Measurements from ENCODE around the gene RAB3GAP1.
"Not testable (repeated sequence)": the region's sequence is repeated elsewhere in the genome, so short reads cannot be mapped to it uniquely, and the experiment has no call there.

Gene RAB3GAP1

GRCh38 chr2:135099802-135100483 is 47.9 kb downstream of the RAB3GAP1 start:
- no peak for DNase-seq

- DNase-seq: no peak
These were observed 51.8 kb downstream of the RAB3GAP1 start for GRCh38 chr2:135103843-135104242.

DNA sequence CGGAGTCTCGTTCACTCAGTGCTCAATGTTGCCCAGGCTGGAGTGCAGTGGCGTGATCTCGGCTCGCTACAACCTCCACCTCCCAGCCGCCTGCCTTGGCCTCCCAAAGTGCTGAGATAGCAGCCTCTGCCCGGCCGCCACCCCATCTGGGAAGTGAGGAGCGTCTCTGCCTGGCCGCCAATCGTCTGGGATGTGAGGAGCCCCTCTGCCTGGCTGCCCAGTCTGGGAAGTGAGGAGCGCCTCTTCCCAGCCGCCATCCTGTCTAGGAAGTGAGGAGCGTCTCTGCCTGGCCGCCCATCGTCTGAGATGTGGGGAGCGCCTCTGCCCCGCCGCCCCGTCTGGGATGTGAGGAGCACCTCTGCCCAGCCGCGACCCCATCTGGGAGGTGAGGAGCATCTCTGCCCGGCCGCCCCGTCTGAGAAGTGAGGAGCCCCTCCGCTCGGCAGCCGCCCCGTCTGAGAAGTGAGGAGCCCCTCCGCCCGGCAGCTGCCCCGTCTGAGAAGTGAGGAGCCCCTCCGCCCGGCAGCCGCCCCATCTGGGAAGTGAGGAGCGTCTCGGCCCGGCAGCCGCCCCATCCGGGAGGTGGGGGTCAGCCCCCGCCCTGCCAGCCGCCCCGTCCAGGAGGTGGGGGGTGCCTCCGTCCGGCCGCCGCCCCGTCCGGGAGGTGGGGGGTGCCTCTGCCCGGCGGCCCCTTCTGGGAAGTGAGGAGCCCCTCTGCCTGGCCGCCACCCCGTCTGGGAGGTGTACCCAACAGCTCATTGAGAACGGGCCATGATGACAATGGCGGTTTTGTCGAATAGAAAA is 53.6 kb downstream of the RAB3GAP1 start:
- not testable (repeated sequence) for DNase-seq

- no peak for DNase-seq
These were observed 61.2 kb downstream of the RAB3GAP1 start for GRCh38 chr2:135113322-135113721.

DNA sequence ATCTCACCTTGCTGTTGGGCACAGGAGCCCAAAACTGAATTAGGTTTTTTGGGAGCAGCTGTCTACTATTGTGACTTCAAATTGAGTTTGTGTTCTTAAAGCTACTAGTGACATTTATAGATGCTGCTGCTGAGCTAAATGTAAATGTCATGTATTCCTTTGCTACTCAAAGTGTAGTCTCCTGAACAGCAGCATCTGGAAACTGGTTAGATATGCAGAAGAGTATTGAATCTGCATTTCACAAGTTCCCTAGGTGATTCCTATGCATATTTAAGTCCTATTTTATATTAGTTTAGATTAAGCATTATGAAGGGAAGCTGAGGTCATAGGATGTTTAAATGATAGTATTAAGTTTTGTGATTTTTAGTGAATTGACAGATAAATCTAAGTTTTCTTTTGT is 67.5 kb downstream of the RAB3GAP1 start:
- DNase-seq: no peak

GRCh38 chr2:135121016-135121657 is 69.0 kb downstream of the RAB3GAP1 start:
- no peak for DNase-seq

- DNase-seq: not testable (repeated sequence)
These were observed 69.6 kb downstream of the RAB3GAP1 start for GRCh38 chr2:135121658-135122039.

DNA sequence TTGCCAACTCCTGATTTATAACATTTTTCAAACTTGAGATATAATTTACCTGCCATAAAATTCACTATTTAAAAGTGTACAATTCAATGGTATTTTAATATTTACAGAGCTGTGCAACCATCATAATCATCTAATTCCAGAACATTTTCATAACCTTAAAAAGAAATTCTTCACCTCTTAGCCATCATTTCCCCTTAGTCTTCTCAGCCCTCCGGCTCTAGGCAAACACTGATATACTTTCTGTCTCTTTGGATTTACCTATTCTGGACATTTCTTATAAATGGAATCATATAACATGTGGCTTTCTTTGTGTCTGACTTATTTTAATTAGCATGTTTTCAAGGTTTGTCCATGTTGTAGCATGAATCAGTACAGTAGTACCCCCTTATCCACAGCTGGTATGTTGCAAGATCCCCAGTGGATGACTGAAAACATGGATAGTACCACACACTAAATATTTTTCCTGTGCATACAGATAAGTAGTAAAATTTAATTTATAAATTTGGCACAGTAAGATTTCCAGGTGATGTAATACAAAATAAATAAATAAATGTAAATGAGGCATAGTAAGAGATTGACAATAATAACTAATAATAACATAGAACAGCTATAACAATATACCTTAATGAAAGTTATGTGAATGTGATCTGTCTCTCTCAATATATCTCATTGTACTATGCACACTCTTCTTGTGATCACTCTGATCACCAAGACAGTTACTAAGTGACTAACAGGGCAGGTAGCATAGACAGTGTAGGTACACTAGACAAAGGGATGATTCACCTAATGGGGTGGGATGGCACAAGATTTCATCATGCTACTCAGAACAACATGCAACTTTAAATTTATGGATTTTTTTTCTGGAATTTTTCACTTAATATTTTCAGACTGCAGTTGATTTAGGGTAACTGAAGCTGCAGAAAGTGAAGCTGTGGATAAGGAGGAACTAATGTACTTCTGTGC is 73.1 kb downstream of the RAB3GAP1 start:
- peak in 5 of 56 donors; percentile 2 to 57 (median 13) for DNase-seq

DNA sequence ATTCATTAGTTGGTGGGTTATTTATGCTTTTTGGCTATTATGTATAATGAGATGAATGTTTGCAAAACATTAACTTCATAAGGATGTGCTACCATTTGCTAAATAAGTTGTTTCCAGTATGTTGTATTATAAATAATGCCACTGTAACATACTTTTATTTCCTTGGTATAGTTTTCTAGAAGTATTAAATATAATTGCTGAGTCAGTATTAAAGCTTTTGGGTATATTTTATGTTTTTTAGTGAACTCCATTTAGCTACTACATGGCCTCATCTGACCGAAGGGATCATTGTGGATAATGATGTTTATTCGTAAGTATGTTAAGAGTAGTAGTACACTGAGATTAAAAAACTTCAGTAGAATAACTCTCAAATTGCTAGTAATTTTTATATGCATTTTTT is 73.8 kb downstream of the RAB3GAP1 start:
- no peak for DNase-seq

- DNase-seq: no peak
These were observed 78.7 kb downstream of the RAB3GAP1 start for GRCh38 chr2:135130751-135131150.

- DNase-seq: no peak
These were observed 80.2 kb downstream of the RAB3GAP1 start for GRCh38 chr2:135132314-135132713.

DNA sequence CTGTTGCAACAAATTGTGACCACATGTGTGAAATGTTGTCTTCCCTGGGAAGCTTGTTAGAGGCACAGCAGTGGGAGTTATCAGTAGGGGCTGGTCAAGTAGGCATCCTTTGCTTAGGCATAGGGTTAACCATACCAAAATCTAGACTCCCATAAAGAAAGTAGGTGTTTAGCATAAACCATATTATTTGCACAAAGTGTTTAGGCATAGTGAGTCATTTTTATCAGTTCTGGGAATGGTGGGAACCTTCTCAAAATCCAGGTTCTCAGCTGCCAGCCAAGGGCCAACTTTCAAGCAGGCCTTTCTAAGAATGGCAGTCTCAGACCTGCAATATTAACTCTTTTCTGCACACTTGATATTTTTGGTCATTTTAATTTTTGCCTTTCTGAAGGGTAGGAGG is 88.5 kb downstream of the RAB3GAP1 start:
- DNase-seq: no peak

DNA sequence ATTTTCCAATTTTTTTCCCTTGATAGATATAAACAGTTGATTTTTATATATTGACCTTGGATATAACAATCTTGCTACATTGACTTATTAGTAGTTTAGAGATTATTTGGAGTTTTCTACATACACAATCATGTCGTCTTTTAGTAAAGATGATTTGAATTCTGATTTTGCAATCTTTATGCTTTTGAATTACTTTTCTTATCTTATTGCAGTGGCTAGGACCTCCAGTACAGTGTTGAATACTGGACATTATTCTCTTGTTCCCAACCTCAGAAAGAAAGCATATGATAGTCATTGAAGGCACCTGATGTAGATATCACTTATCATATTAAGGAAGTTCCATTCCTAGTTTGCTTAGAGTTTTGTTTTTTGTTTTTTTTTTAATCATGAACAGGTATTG is 90.2 kb downstream of the RAB3GAP1 start:
- DNase-seq: no peak

GRCh38 chr2:135144343-135144742 is 92.3 kb downstream of the RAB3GAP1 start:
- no peak for DNase-seq

DNA sequence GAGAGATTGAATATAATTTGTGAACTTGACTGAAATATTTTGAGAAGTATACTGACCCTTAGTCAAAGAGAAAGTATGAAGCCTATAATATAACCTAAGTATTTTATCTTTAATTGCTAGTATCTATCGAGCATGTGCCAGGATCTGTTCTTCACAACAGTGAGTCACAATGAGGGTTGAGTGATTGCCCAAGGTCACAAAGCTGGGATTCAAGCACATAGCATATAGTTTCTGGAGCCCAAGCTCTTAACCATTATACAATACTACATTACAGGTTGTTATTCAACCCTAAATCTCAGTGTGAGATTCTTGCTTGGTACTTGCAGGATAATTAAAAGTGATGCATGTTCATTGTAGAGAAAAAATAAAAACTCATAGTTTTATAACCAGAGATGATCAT is 97.2 kb downstream of the RAB3GAP1 start:
- DNase-seq: no peak

- DNase-seq: no peak
These were observed 98.6 kb downstream of the RAB3GAP1 start for GRCh38 chr2:135150725-135151124.

DNA sequence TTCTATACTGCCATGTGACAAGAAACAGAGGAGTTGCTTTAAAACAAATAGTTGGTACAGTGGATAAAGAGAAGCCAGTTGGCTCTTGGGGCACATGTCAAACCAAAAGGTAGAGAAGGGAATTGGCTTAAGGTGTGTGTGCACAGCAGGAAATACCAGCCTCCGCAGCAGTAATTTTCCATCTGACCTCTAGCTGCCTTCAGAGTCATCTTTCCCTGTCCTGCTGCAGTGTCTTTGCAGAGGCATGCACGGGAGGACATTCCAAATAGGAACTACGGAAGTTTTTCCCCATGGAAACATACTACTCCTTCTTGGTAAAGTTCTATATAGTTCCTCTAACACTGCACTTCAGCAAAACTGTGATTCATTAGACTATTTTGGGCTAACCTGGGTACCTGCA is 99.5 kb downstream of the RAB3GAP1 start:
- no peak for DNase-seq

DNA sequence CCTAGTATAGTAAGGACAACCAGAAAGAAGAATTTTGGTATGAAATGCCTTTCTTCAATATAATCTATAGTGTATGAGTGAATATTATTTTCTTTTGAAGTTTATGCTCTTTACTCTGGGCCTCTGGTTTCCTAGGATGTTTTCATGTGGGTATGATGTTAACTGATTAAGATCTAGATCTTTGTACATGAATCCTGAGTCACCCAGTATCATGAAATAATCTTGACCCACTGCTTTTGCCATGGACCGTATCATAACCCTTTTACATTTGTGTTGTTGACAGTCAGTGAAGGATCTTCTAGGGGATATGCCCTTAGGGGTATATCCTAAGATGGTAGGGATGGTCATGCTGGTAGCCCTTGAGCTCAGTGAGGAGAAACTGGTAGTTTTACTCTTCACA is 100.3 kb downstream of the RAB3GAP1 start:
- DNase-seq: no peak

DNA sequence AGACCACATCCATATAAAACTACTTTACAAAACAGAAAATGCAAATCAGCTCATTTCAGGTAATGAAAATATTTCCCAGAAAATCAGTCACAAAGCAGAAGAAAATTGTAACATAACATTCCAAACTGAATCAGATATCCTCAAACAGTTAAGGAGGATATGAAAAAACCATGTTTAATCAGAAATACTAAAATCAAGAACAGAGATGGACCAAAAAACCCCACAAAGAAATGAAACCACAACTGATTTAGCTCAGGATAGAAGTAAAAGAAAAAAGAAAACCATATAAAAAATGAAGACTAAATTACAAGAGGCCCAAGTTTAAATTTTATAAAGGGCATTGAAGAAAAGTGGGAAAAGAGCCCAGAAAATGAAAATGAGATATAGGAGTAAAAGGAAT is 102.9 kb downstream of the RAB3GAP1 start:
- DNase-seq: no peak

GRCh38 chr2:135157856-135158255 is 105.8 kb downstream of the RAB3GAP1 start:
- DNase-seq: no peak

- no peak for DNase-seq
These were observed 107.1 kb downstream of the RAB3GAP1 start for GRCh38 chr2:135159191-135159590.
